ENCODE measurements around the gene HUNK.
"Not testable (repeated sequence)": the region's sequence is repeated elsewhere in the genome, so short reads cannot be mapped to it uniquely, and the experiment has no call there.

Gene HUNK

DNA sequence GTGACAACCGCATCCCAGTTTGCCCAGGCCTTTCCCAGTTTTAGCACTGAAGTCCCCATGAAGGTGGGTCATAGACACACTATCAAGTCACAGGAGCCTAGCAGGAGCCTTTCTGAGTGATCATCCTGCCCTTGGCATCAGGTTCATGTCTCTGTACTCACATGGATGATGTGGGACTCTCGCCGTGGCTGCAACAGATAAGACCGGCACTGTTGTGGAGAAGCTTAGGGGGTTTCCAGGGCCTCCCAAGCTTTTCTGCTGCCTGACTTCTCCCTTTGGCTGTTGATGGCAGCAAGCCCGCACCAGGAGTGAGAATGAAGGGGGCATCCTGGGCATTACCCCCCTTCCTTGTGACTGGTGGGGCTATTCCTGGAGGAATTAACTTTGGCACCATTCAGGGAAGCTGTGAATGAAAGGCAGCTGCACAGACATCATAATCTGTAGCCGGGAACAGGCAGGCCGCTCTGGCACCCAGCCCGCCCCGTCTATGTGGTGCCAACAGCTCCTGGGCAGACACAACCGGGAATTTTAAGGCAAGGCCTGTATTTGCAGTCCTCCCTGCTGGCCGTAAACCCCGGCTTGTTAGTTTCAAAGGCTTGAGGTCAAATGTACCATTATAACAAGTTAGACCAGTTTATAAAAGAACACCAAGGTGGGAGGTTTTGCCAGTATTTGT is 148.6 kb downstream of the HUNK start:
- H3K4me3 ChIP-seq (ENCODE audit: low read depth, low read length): no peak overlapping the region
- TF ChIP-seq, protein P1, sequence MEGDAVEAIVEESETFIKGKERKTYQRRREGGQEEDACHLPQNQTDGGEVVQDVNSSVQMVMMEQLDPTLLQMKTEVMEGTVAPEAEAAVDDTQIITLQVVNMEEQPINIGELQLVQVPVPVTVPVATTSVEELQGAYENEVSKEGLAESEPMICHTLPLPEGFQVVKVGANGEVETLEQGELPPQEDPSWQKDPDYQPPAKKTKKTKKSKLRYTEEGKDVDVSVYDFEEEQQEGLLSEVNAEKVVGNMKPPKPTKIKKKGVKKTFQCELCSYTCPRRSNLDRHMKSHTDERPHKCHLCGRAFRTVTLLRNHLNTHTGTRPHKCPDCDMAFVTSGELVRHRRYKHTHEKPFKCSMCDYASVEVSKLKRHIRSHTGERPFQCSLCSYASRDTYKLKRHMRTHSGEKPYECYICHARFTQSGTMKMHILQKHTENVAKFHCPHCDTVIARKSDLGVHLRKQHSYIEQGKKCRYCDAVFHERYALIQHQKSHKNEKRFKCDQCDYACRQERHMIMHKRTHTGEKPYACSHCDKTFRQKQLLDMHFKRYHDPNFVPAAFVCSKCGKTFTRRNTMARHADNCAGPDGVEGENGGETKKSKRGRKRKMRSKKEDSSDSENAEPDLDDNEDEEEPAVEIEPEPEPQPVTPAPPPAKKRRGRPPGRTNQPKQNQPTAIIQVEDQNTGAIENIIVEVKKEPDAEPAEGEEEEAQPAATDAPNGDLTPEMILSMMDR (conservative IDR thresholded peaks at IDR 0.05; ENCODE audit: low read depth, low read length): no peak
- no peak for DNase-seq (ENCODE audit: low read depth)

GRCh38 chr21:32022146-32022545 is 149.3 kb downstream of the HUNK start:
- TF ChIP-seq, protein P1 (conservative IDR thresholded peaks at IDR 0.05; ENCODE audit: low read depth, low read length): no peak
- no peak overlapping the region for H3K4me3 ChIP-seq (ENCODE audit: low read depth, low read length)
- no peak for DNase-seq (ENCODE audit: low read depth)

DNA sequence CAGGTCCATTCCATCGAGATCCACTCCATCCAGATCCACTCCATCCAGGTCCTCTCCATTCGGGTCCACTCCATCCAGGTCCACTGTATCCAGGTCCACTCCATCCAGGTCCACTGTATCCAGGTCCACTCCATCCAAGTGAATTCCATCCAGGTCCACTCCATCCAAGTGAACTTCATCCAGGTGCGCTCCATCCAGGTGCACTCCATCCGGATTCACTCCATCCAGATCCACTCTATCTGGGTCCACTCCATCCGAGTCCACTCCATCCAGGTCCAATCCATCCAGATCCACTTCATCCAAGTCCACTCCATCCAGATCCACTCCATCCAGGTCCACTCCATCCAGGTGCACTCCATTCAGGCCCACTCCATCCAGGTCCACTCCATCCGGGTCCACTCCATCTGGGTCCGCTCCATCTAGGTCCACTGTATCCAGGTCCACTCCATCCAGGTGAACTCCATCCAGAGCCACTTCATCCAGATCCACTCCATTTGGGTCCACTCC is 157.4 kb downstream of the HUNK start:
- H3K4me3 ChIP-seq (ENCODE audit: low read depth, low read length): no peak overlapping the region
- no peak for DNase-seq (ENCODE audit: low read depth)
- TF ChIP-seq, protein P1 (conservative IDR thresholded peaks at IDR 0.05; ENCODE audit: low read depth, low read length): no peak

- TF ChIP-seq, protein P1 (conservative IDR thresholded peaks at IDR 0.05; ENCODE audit: low read depth, low read length): no peak
- no peak for DNase-seq (ENCODE audit: low read depth)
- no peak overlapping the region for H3K4me3 ChIP-seq (ENCODE audit: low read depth, low read length)
Measured at GRCh38 chr21:32034850-32035249, 162.0 kb downstream of the HUNK start.

- H3K4me3 ChIP-seq (ENCODE audit: low read depth, low read length): no peak overlapping the region
- TF ChIP-seq, protein P1 (conservative IDR thresholded peaks at IDR 0.05; ENCODE audit: low read depth, low read length): no peak
- DNase-seq (ENCODE audit: low read depth): no peak
Measured at GRCh38 chr21:32035617-32036016, 162.8 kb downstream of the HUNK start.

DNA sequence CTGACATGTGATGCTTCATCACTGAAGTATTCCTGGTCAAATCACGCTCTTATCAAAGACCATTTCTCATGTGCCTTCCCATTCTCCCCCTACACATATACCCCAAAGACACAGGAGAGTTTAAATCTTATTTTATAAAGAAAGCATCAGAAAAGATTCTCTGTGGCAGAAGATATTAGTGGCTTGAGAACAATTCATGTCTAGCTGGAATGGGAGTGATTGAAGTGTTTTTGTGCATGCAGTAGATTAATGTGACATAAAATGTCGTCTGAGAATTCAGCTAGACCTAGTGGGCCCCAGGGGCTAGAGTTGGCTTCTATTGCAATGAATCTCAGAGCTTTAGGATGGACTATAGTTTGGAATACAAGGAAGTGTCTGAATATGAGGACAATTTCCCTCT is 163.9 kb downstream of the HUNK start:
- DNase-seq (ENCODE audit: low read depth): no peak
- H3K4me3 ChIP-seq (ENCODE audit: low read depth, low read length): no peak overlapping the region
- TF ChIP-seq, protein P1 (conservative IDR thresholded peaks at IDR 0.05; ENCODE audit: low read depth, low read length): no peak

DNA sequence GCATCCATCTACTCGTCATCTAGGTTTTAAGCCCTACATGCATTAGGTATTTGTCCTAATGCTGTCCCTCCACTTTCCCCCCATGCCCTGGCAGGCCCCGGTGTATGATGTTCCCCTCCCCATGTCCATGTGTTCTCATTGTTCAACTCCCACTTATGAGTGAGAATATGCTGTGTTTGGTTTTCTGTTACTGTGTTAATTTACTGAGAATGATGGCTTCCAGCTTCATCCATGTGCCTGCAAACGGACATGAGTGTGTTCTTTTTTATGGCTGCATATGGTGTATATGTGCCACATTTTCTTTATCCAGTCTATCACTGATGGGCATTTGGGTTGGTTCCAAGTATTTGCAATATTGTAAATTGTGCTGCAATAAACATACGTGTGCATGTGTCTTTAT is 165.9 kb downstream of the HUNK start:
- not testable (repeated sequence) for H3K4me3 ChIP-seq (ENCODE audit: low read depth, low read length); DNase-seq (ENCODE audit: low read depth)

Data from choroid plexus epithelial cell (primary cell).